IMR-90 (cell line): Measurements from ENCODE around the gene AKAP6. TPM values are rescaled to one million over a fixed set of nuclear protein-coding genes. Genes with fewer than 3 reads are reported as not detected.

Experiments used
- ATAC-seq: fragments of 200-7000 bp; cut with Tn5 transposase; 2 replicates; pipeline ENCODE4 v1.9.1; 2020; ENCODE audit warnings: low read depth, mild to moderate bottlenecking, moderate library complexity
- BruUV-seq: library from RNA; stranded (reverse); fragments of 400-500 nt; replicated peaks from 2 replicates; lab custom pipeline; 2021; lab: Mats Ljungman, UMichigan
- CTCF ChIA-PET: fragments of 300-600 bp; formaldehyde crosslinking; extraction: SDS; loops from one replicate; lab custom pipeline; 2021; ENCODE audit warnings: antibody characterized with exemption; lab: Yijun Ruan, JAX
- POLR2A ChIA-PET: fragments of 300-600 bp; sonication (Branson Sonifier 250); formaldehyde crosslinking; loops from one replicate; lab custom pipeline; 2022; ENCODE audit warnings: antibody characterized with exemption; ENCODE audit not compliant: unreplicated experiment; lab: Charles Lee
- DNase-seq: peaks from one replicate; pipeline ENCODE4 v3.0.0; 2013
- H2AFZ ChIP-seq: replicated peaks from 2 replicates; pipeline ENCODE3; 2013; ENCODE audit warnings: low read length, mild to moderate bottlenecking; ENCODE audit not compliant: poor library complexity
- H2AK5ac ChIP-seq: 2 replicates; pipeline ENCODE4 v1.6.1; 2013; ENCODE audit warnings: low read depth, low read length, inconsistent platforms
- H2AK9ac ChIP-seq: replicated peaks from 2 replicates; pipeline ENCODE3; 2013; ENCODE audit warnings: mild to moderate bottlenecking, low read depth, low read length, moderate library complexity; ENCODE audit not compliant: poor library complexity
- H2BK120ac ChIP-seq: 2 replicates; pipeline ENCODE4 v1.6.1; 2013; ENCODE audit warnings: low read depth, low read length, inconsistent platforms
- H2BK15ac ChIP-seq: 3 replicates; pipeline ENCODE4 v1.6.1; 2013; ENCODE audit warnings: low read depth, low read length, inconsistent platforms
- H2BK20ac ChIP-seq: 2 replicates; pipeline ENCODE4 v1.6.1; 2013; ENCODE audit warnings: low read depth, mild to moderate bottlenecking, inconsistent platforms, low read length, moderate library complexity
- H2BK5ac ChIP-seq: 2 replicates; pipeline ENCODE4 v1.6.1; 2013; ENCODE audit warnings: mild to moderate bottlenecking, low read depth, low read length, inconsistent platforms; ENCODE audit not compliant: poor library complexity, severe bottlenecking
- H3K14ac ChIP-seq: replicated peaks from 2 replicates; pipeline ENCODE4 v1.6.1; 2013; ENCODE audit warnings: low read depth, low read length, inconsistent platforms
- H3K18ac ChIP-seq: 2 replicates; pipeline ENCODE4 v1.6.1; 2013; ENCODE audit warnings: low read depth, low read length, control low read depth
- H3K23ac ChIP-seq: 2 replicates; pipeline ENCODE4 v1.6.1; 2013; ENCODE audit warnings: low read depth, low read length, inconsistent platforms
- H3K27ac ChIP-seq: 2 replicates; pipeline ENCODE4 v1.5.1; 2013; ENCODE audit warnings: mild to moderate bottlenecking, control low read depth, low read length; ENCODE audit not compliant: insufficient read depth
- H3K27me3 ChIP-seq: 2 replicates; pipeline ENCODE4 v1.6.1; 2013; ENCODE audit warnings: low read length; ENCODE audit not compliant: control insufficient read depth, insufficient read depth
- H3K36me3 ChIP-seq: 2 replicates; pipeline ENCODE4 v1.6.1; 2013; ENCODE audit warnings: low read length, mixed read lengths; ENCODE audit not compliant: control insufficient read depth, insufficient read depth
- H3K4ac ChIP-seq: 2 replicates; pipeline ENCODE4 v1.6.1; 2013; ENCODE audit warnings: low read depth, low read length, inconsistent platforms
- H3K4me1 ChIP-seq: 2 replicates; pipeline ENCODE4 v1.6.1; 2013; ENCODE audit warnings: low read length, mixed read lengths; ENCODE audit not compliant: control insufficient read depth, insufficient read depth
- H3K4me2 ChIP-seq: 2 replicates; pipeline ENCODE4 v1.6.1; 2013; ENCODE audit warnings: low read depth, mild to moderate bottlenecking, control low read depth, low read length, moderate library complexity
- H3K4me3 ChIP-seq: 2 replicates; pipeline ENCODE4 v1.5.1; 2013; ENCODE audit warnings: low read depth, mild to moderate bottlenecking, control low read depth, low read length, moderate library complexity; ENCODE audit not compliant: insufficient read depth
- H3K56ac ChIP-seq: 2 replicates; pipeline ENCODE4 v1.6.1; 2013; ENCODE audit warnings: low read length, inconsistent platforms; ENCODE audit not compliant: insufficient read depth; ENCODE audit errors: extremely low read depth
- H3K79me1 ChIP-seq, 2 experiments: 2 replicates each; pipeline ENCODE4 v1.6.1; 2013; ENCODE audit warnings: low read length in 2 of 2, inconsistent platforms in 1 of 2, low read depth in 1 of 2
- H3K9ac ChIP-seq: 2 replicates; pipeline ENCODE4 v1.6.1; 2013; ENCODE audit warnings: low read depth, low read length, control low read depth
- H3K9me1 ChIP-seq: 2 replicates; pipeline ENCODE4 v1.6.1; 2013; ENCODE audit warnings: low read length, inconsistent platforms; ENCODE audit not compliant: insufficient read depth
- H3K9me3 ChIP-seq: 2 replicates; pipeline ENCODE4 v1.6.1; 2013; ENCODE audit warnings: low read length; ENCODE audit not compliant: control insufficient read depth, insufficient read depth
- H4K20me1 ChIP-seq: 2 replicates; pipeline ENCODE4 v1.6.1; 2013; ENCODE audit warnings: low read length, inconsistent platforms; ENCODE audit not compliant: insufficient read depth
- H4K5ac ChIP-seq: 2 replicates; pipeline ENCODE4 v1.6.1; 2013; ENCODE audit warnings: mild to moderate bottlenecking, low read depth, low read length, control low read depth
- H4K8ac ChIP-seq, 2 experiments: 2 replicates each; pipeline ENCODE4 v1.6.1; 2013; ENCODE audit warnings: low read depth in 2 of 2, low read length in 2 of 2, control low read depth in 1 of 2, inconsistent platforms in 1 of 2
- H4K91ac ChIP-seq: 2 replicates; pipeline ENCODE4 v1.6.1; 2013; ENCODE audit warnings: low read depth, low read length, inconsistent platforms; ENCODE audit not compliant: insufficient read depth
- CHD1 ChIP-seq: IDR thresholded peaks from 2 replicates; pipeline ENCODE4 v1.6.1; 2012; ENCODE audit warnings: low read depth, low read length, improper control_type of control experiment
- MAZ ChIP-seq: IDR thresholded peaks from 2 replicates; pipeline ENCODE4 v1.6.1; 2012; ENCODE audit warnings: low read depth, mild to moderate bottlenecking, low read length, improper control_type of control experiment, moderate library complexity, borderline replicate concordance
- SMC3 ChIP-seq: fragments of 150-350 bp; IDR thresholded peaks from 2 replicates; pipeline ENCODE4 v1.6.1; 2016; ENCODE audit warnings: low read depth, mild to moderate bottlenecking, antibody characterized with exemption, low read length, moderate library complexity
- WGBS, 2 experiments: methylation state at CpG; one replicate each; pipeline versions ENCODE4 v1.1.5 to v1.1.7; 2013; ENCODE audit warnings: missing lambda C conversion rate in 2 of 2; ENCODE audit not compliant: insufficient read length in 1 of 2; ENCODE audit errors: extremely low coverage in 2 of 2; 5-methylcytosine and 5-hydroxymethylcytosine counted together
- dilution Hi-C: fragments of 300-500 bp; cut with HindIII; formaldehyde crosslinking; loops from one replicate; pipeline ENCODE4 v1.14.3; 2018; ENCODE audit warnings: low sequenced_read_pairs; ENCODE audit not compliant: unreplicated experiment
- in situ Hi-C: fragments of 300-500 bp; cut with MboI; formaldehyde crosslinking; loops from 3 replicates; pipeline ENCODE4 v1.14.3; 2019; ENCODE audit warnings: low sequenced_read_pairs, inconsistent platforms, mixed read lengths
- intact Hi-C: fragments of 100-400 bp; cut with micrococcal nuclease; formaldehyde crosslinking; loops from 2 replicates; pipeline ENCODE4 v1.10.0; 2022
- polyA plus RNA-seq, 3 experiments: library from polyadenylated mRNA; depleted of rRNA; stranded (reverse); fragments of >200 nt; gene quantifications; 2 replicates each; pipeline ENCODE4 v1.2.3, GENCODE V29; 2012; ENCODE audit warnings: low replicate concordance in 1 of 3
- total RNA-seq: library from RNA; depleted of rRNA; stranded (reverse); fragments of >200 nt; gene quantifications from 2 replicates; pipeline ENCODE4 v1.2.3, GENCODE V29; 2012
- TF ChIP-seq, protein P1 (sequence below): fragments of 150-350 bp; IDR thresholded peaks from 2 replicates; pipeline ENCODE4 v1.6.1; 2017; ENCODE audit warnings: mild to moderate bottlenecking, antibody characterized with exemption, low read length, low read depth

The AKAP6 gene
- total and polyA plus RNA-seq, 2 of the 4 experiments (the other 2 are of a cell fraction), result 0.22 to 1.6 TPM

DNA sequence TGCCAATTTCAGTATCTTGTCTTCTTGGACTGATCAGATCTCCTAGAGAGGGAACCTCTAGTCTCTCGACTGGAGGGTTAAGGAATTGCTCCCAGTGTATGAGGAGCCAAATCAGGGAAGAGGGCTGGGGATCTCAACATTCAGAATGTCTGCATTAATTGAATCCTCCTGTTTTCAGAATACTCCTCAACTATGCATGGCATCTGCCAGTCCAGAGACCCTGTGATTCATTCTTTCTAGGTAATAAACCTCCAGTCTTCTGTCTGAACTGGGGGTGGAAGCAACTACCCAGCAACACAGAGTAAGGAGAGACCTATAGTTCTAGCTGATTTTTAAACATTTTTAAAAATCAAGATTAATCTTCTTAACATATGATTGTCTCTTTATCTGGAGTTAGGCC lies 92.7 kb downstream of the AKAP6 start:
- dilution Hi-C loops, result no loop called here
- Histone ChIP-seq H3K23ac (no peak overlapping the region), H3K4me2 (no peak overlapping the region), H4K20me1 (no peaks in the 10 kb centered on the region), H4K91ac (no peak overlapping the region), H3K27ac (no peak overlapping the region), H3K14ac (no peak overlapping the region), H2AK9ac (no peak overlapping the region), H2BK15ac (no peak overlapping the region), H4K5ac (no peak overlapping the region), H2BK120ac (no peak overlapping the region), H3K9me1 (peaks cover 3% of the 10 kb centered on the region; the same call in 1 of the 2 replicates), H3K4me3 (no peak overlapping the region), H3K79me1 (no peaks in the 10 kb centered on the region), H3K4ac (no peak overlapping the region), H3K18ac (no peak overlapping the region), H3K9me3 (0 out of 2 replicates have a peak, but pooled peaks cover 2% of the 10 kb centered on the region), H2BK20ac (no peak overlapping the region), H3K27me3 (no peaks in the 10 kb centered on the region), H3K56ac (no peak overlapping the region), H2BK5ac (no peak overlapping the region), H4K8ac (no peak overlapping the region), H3K36me3 (no peaks in the 10 kb centered on the region), H2AK5ac (no peak overlapping the region), H2AFZ (no peak overlapping the region), H3K4me1 (peaks cover 3% of the 10 kb centered on the region), H3K9ac (no peak overlapping the region)
- no peak for ATAC-seq
- DNase-seq, result no peak
- in situ Hi-C loops, result no loop called here
- intact Hi-C loops, result no loop called here
- no TSS peak for BruUV-seq
- no CpG with 5 or more reads among the region's 1 CpG for WGBS, 2 experiments
- no peak for TF ChIP-seq SMC3
- no peak for TF ChIP-seq MAZ
- TF ChIP-seq, protein P1, sequence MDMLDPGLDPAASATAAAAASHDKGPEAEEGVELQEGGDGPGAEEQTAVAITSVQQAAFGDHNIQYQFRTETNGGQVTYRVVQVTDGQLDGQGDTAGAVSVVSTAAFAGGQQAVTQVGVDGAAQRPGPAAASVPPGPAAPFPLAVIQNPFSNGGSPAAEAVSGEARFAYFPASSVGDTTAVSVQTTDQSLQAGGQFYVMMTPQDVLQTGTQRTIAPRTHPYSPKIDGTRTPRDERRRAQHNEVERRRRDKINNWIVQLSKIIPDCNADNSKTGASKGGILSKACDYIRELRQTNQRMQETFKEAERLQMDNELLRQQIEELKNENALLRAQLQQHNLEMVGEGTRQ, result no peak
- TF ChIP-seq CHD1, result no peak
- POLR2A ChIA-PET, result no interaction called here
- CTCF ChIA-PET, result no interaction called here
